T-helper 2 cell treated with Interferon-gamma antibody and Interleukin-4, amounts not matched to agents 5 μg/mL and 100 μg/mL, for 36 hours (primary cell): ENCODE measurements around the gene AEN.

Experiments used
- DNase-seq: peaks from one replicate; pipeline ENCODE4 v3.0.0; 2021; ENCODE audit warnings: low spot score
- H3K27ac Mint-ChIP-seq: one replicate; pipeline ENCODE4 v1.8.0; 2021; ENCODE audit warnings: mild to moderate bottlenecking, mixed read lengths
- H3K27me3 Mint-ChIP-seq: one replicate; pipeline ENCODE4 v1.8.0; 2021; ENCODE audit warnings: low read depth, mixed read lengths
- H3K36me3 Mint-ChIP-seq: one replicate; pipeline ENCODE4 v1.8.0; 2021; ENCODE audit warnings: low read depth, mixed read lengths
- H3K4me1 Mint-ChIP-seq: one replicate; pipeline ENCODE4 v1.8.0; 2021; ENCODE audit warnings: low read depth, mixed read lengths
- H3K4me3 Mint-ChIP-seq: one replicate; pipeline ENCODE4 v1.8.0; 2022; ENCODE audit warnings: mild to moderate bottlenecking, moderate library complexity, mixed read lengths
- H3K9me3 Mint-ChIP-seq: one replicate; pipeline ENCODE4 v1.8.0; 2021; ENCODE audit warnings: mixed read lengths

The AEN gene, protein sequence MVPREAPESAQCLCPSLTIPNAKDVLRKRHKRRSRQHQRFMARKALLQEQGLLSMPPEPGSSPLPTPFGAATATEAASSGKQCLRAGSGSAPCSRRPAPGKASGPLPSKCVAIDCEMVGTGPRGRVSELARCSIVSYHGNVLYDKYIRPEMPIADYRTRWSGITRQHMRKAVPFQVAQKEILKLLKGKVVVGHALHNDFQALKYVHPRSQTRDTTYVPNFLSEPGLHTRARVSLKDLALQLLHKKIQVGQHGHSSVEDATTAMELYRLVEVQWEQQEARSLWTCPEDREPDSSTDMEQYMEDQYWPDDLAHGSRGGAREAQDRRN

DNA sequence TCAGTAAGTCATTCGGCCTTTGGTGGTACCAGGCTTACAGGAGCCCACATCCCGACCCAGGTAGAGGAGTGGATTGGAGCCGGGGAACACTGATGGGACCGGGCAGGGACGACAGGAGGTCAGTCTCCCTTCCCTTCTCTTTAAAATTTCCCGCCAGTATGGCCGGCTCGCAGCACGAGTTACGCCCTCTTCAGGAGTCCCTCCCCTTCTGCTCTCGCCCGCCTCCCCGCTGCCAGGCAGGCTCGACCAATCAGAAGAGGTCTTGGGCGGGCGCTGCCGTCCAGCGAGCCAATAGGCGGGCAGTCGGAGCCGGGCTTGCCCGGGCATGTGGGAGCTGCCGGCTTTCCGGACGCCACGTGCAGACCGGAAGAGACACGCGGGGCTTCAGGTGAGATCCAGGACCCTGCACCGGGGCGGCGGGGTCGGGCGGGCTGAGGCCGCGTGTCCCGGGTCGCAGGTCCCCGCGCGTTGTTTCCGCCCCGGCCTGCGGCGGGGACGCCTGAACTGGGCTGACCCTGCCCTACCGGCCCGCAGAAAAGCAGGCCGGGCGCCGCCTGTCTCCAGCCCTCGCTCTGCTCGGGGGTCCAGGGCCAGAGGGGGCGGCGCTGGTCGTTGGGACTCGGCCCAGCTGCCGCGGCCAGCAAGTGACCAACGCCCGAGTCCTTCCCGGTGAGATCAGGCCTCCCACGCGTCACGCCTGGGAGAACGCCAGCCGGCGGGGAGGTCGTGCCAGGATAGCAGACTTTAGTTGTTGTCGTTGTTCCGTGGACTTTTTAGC, at the start of gene AEN:
Gene AEN (plus strand): TSS at position 346 of the 778 bp plus-strand sequence. CDS start 4,870 bp downstream, outside the sequence.
- H3K27ac Mint-ChIP-seq: peak within 1 kb of the TSS; percentile 95
- H3K36me3 Mint-ChIP-seq: peaks cover 28% of the 10 kb centered on the region
- no peaks in the 10 kb centered on the region for H3K9me3 Mint-ChIP-seq
- peak; percentile 96 for DNase-seq
- peaks cover 36% of the 10 kb centered on the region for H3K4me1 Mint-ChIP-seq
- H3K4me3 Mint-ChIP-seq: peak within 1 kb of the TSS; percentile 95
- H3K27me3 Mint-ChIP-seq: peaks cover 3% of the 10 kb centered on the region

DNA sequence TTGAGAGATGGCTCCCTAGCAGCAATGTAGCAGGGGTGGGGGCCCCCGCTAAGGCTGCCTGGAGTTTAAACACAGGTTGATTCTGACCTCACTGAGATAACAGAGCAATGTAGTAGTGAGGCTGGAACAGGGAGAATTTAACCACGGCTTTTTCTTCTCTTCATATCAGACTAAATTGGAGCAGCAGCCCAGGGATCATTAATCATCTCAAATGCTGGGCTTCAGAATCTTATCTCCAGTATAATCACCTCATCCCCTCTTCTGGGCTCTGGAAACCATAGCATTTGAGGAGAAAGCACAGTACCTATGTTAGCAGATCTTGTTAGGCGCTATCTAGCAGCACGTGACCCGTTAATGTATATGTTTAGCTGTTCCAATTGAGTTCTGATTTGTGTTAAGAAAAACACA, 49.3 kb upstream of the AEN start:
- no peak overlapping the region for H3K4me3 Mint-ChIP-seq
- no peaks in the 10 kb centered on the region for H3K4me1 Mint-ChIP-seq
- H3K27ac Mint-ChIP-seq: no peak overlapping the region
- H3K27me3 Mint-ChIP-seq: peaks cover 2% of the 10 kb centered on the region
- DNase-seq: no peak
- no peaks in the 10 kb centered on the region for H3K36me3 Mint-ChIP-seq
- no peaks in the 10 kb centered on the region for H3K9me3 Mint-ChIP-seq

- DNase-seq: no peak
- H3K4me1 Mint-ChIP-seq: no peaks in the 10 kb centered on the region
- peaks cover 2% of the 10 kb centered on the region for H3K27me3 Mint-ChIP-seq
- no peak overlapping the region for H3K4me3 Mint-ChIP-seq
- H3K27ac Mint-ChIP-seq: no peak overlapping the region
- no peaks in the 10 kb centered on the region for H3K36me3 Mint-ChIP-seq
- H3K9me3 Mint-ChIP-seq: no peaks in the 10 kb centered on the region
These were observed 47.1 kb upstream of the AEN start for GRCh38 chr15:88574077-88574476.

- H3K4me1 Mint-ChIP-seq: no peaks in the 10 kb centered on the region
- no peaks in the 10 kb centered on the region for H3K36me3 Mint-ChIP-seq
- H3K4me3 Mint-ChIP-seq: no peak overlapping the region
- H3K9me3 Mint-ChIP-seq: no peaks in the 10 kb centered on the region
- no peak for DNase-seq
- peaks cover 2% of the 10 kb centered on the region for H3K27me3 Mint-ChIP-seq
- no peak overlapping the region for H3K27ac Mint-ChIP-seq
These were observed 46.5 kb upstream of the AEN start for GRCh38 chr15:88574655-88575054.

GRCh38 chr15:88579322-88579721, 41.8 kb upstream of the AEN start:
- peaks cover 6% of the 10 kb centered on the region for H3K27me3 Mint-ChIP-seq
- no peaks in the 10 kb centered on the region for H3K36me3 Mint-ChIP-seq
- H3K27ac Mint-ChIP-seq: no peak overlapping the region
- no peaks in the 10 kb centered on the region for H3K9me3 Mint-ChIP-seq
- DNase-seq: no peak
- no peak overlapping the region for H3K4me3 Mint-ChIP-seq
- no peaks in the 10 kb centered on the region for H3K4me1 Mint-ChIP-seq

DNA sequence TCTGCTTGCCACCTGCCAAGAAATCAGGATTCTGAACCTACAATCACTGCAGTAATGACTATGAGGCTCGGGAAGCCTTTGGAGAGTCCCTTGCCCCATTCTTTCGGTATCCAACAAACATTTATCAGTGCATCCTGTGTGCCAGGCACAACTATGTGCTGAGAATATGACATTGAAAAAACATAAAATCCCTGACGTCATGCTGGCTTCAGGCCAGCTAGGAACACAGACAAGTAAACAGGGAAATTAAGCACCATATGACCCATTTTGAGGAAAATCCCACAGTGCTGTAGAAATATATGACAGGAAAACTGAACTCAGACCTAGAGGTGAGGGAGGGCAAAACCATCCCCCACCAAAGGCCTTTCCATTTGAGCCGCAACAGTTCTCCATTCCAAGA, 40.6 kb upstream of the AEN start:
- no peak overlapping the region for H3K27ac Mint-ChIP-seq
- H3K27me3 Mint-ChIP-seq: peaks cover 7% of the 10 kb centered on the region
- DNase-seq: no peak
- H3K4me3 Mint-ChIP-seq: no peak overlapping the region
- H3K36me3 Mint-ChIP-seq: no peaks in the 10 kb centered on the region
- H3K9me3 Mint-ChIP-seq: no peaks in the 10 kb centered on the region
- no peaks in the 10 kb centered on the region for H3K4me1 Mint-ChIP-seq

DNA sequence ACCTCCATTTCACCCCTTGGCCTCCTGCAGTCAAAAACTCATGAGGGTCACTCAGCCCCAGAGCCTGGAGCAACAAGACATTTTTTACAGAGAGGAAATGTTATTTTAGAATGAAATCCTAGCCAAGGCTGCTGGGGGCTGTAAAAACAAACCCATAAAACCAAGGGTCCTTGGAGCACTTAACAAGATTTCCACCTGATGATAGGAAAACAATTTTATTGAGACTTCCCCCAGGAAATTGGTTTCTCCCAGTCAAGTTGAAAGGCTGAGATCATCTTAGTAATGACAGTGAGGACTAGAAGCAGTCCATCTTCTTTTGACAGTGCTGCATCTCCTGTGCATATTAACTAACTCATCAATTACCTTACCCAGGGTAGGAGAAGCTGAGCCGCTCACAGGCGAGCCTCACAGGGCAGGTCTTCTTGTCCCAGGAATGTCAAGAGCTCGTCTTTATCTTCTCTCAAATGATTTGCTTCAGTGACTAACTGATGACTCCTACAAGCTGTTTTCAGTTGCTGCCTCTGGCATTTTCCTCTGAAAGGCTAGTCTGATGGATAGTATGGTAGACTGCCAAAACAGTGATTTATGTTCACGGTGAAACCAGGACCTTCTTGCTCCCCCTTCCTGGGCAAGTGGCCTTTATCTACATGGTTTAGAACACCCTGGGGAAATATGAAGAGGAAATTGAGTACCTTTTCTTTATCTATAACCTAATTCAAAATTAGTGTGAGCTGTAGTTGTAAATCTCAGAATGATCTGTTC, 34.6 kb upstream of the AEN start:
- Mint-ChIP-seq H3K27me3 (peaks cover 9% of the 10 kb centered on the region), H3K4me3 (no peak overlapping the region), H3K36me3 (no peaks in the 10 kb centered on the region), H3K4me1 (no peaks in the 10 kb centered on the region), H3K27ac (no peak overlapping the region), H3K9me3 (no peaks in the 10 kb centered on the region)
- DNase-seq: no peak

DNA sequence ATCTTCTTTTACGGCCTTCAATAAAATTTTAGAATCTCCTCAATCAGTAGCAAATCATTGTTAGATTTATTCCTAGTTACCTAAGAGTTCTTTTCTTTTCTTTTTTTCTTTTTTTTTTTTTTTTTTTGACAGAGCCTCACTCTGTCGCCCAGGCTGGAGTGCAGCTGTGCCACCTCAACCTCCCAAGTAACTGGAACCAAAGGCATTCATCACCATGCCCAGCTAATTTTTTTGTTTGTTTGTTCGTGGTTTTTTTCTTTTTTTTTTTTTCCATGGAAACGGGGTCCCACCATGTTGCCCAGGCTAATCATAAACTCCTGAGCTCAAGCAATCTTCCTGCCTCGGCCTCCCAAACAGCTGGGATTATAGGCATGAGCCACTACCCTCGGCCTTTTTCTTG, 30.4 kb upstream of the AEN start:
- H3K27ac Mint-ChIP-seq: no peak overlapping the region
- no peak overlapping the region for H3K4me3 Mint-ChIP-seq
- H3K36me3 Mint-ChIP-seq: no peaks in the 10 kb centered on the region
- no peaks in the 10 kb centered on the region for H3K4me1 Mint-ChIP-seq
- no peak for DNase-seq
- H3K9me3 Mint-ChIP-seq: no peaks in the 10 kb centered on the region
- peaks cover 6% of the 10 kb centered on the region for H3K27me3 Mint-ChIP-seq

- DNase-seq: no peak
- H3K27me3 Mint-ChIP-seq: peaks cover 6% of the 10 kb centered on the region
- no peaks in the 10 kb centered on the region for H3K4me1 Mint-ChIP-seq
- no peaks in the 10 kb centered on the region for H3K9me3 Mint-ChIP-seq
- no peaks in the 10 kb centered on the region for H3K36me3 Mint-ChIP-seq
- no peak overlapping the region for H3K27ac Mint-ChIP-seq
- H3K4me3 Mint-ChIP-seq: no peak overlapping the region
These were observed 29.8 kb upstream of the AEN start for GRCh38 chr15:88591384-88591783.

DNA sequence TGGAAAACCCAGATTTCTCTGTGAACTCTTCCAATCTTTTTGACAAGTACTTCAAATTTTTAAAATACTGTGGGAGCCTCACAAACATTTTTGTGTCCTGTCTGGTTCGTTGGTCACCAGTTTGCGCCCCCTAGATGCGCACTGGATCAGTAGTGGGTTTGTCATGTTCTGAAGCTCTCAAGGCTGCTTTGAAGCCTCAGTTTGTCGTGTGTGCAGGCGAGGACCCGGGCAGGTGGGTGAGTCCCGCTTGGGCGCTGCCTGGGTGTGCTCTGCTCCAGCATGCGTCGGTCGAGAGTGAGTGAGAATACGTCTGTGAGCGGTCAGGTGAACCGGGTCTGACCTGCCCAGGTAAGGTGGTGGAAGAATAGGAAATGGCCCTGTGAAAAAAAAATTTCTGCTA, 17.3 kb upstream of the AEN start:
- Mint-ChIP-seq H3K4me3 (no peak overlapping the region), H3K36me3 (no peaks in the 10 kb centered on the region), H3K27ac (no peak overlapping the region), H3K4me1 (peaks cover 3% of the 10 kb centered on the region), H3K27me3 (peaks cover 71% of the 10 kb centered on the region), H3K9me3 (no peaks in the 10 kb centered on the region)
- DNase-seq: no peak

DNA sequence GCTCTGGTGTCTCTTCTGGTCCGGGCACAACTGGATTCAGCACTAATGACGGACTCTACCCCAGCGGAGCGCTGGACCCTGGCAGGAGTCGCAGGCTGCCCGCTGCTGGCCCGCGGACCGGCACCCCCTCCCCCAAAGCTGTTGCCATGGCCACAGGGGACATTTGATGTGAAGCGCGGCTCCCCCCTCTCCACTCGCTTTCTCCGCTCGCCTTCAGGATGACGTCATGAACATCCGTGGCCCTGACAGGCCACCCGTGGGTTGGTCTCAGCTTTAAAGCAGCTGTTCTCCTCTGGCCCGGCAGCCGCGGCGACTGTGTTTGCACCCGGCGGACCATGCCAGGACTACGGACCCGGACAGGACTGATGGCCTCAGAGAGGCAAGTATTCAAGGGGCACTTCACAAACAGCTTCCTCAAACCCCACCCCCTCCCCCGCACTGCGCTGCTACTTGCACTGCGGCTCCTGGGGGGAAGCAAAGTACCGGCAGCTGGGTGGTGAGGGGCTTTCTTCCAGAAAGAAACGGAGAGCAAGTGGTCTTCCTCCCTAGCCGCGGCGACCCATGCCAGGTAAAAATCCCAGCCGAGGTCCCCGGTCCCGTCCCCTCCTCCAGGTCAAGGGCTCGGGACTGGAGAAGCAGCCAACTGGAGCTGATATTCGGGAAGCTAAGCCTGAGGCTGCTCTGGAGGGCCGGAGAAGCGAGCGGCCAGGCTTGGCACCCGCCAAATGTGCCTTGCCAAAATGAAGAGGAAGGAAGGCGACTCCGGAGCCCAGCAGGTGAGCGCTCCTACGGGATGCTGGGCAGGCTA, 16.6 kb upstream of the AEN start:
- Mint-ChIP-seq H3K4me1 (peaks cover 3% of the 10 kb centered on the region), H3K27ac (no peak overlapping the region), H3K27me3 (peaks cover 77% of the 10 kb centered on the region), H3K4me3 (no peak overlapping the region), H3K9me3 (no peaks in the 10 kb centered on the region), H3K36me3 (no peaks in the 10 kb centered on the region)
- no peak for DNase-seq

GRCh38 chr15:88605189-88606069, 15.7 kb upstream of the AEN start:
- Mint-ChIP-seq H3K4me1 (peaks cover 3% of the 10 kb centered on the region), H3K27ac (no peak overlapping the region), H3K9me3 (no peaks in the 10 kb centered on the region), H3K27me3 (peaks cover 77% of the 10 kb centered on the region), H3K36me3 (no peaks in the 10 kb centered on the region), H3K4me3 (no peak overlapping the region)
- DNase-seq: peak; percentile 27
